Heart right ventricle (tissue), 16 donors: ENCODE measurements around the gene RTTN. TPM values are rescaled to one million over a fixed set of nuclear protein-coding genes. Genes with fewer than 3 reads are reported as not detected.

Experiments used
- ATAC-seq, 8 donors: fragments of 200-7000 bp; cut with Tn5 transposase; one replicate each; pipeline ENCODE4 v1.9.1; 2020; ENCODE audit warnings: mild to moderate bottlenecking in 8 of 8, moderate library complexity in 8 of 8, moderate number of reproducible peaks in 1 of 8
- DNase-seq, 2 donors: peaks; one replicate each; pipeline ENCODE4 v3.0.0-alpha.2; 2020
- H3K27ac ChIP-seq, 10 donors: fragments of 200-600 bp; sonication (generic) in 2 of 10; one replicate each; pipeline versions ENCODE4 v1.5.0 to v1.8.0; 2020 to 2022; ENCODE audit warnings: mild to moderate bottlenecking in 3 of 10
- H3K27me3 ChIP-seq, 7 donors: fragments of 200-600 bp; one replicate each; pipeline ENCODE4 v1.8.0; 2021 to 2022; ENCODE audit warnings: mild to moderate bottlenecking in 2 of 7
- H3K36me3 ChIP-seq, 9 donors: fragments of 200-600 bp; sonication (generic) in 1 of 9; one replicate each; pipeline versions ENCODE4 v1.5.0 to v1.8.0; 2020 to 2022; ENCODE audit warnings: mild to moderate bottlenecking in 2 of 9
- H3K4me1 ChIP-seq, 9 donors: fragments of 200-600 bp; sonication (generic) in 1 of 9; one replicate each; pipeline versions ENCODE4 v1.5.0 to v1.8.0; 2020 to 2022; ENCODE audit warnings: mild to moderate bottlenecking in 4 of 9
- H3K4me3 ChIP-seq, 10 donors: fragments of 200-600 bp; sonication (generic) in 2 of 10; one replicate each; pipeline versions ENCODE4 v1.5.0 to v1.8.0; 2020 to 2022; ENCODE audit warnings: mild to moderate bottlenecking in 7 of 10, moderate library complexity in 2 of 10
- H3K9me3 ChIP-seq, 11 donors: fragments of 200-600 bp in 10 of 11; sonication (generic) in 2 of 11; one replicate each; pipeline versions ENCODE4 v1.5.0 to v1.8.0; 2013 to 2022; ENCODE audit warnings: mild to moderate bottlenecking in 2 of 11, control low read depth in 1 of 11, moderate library complexity in 1 of 11
- CTCF ChIP-seq, 9 donors: fragments of 200-600 bp; sonication (generic) in 2 of 9; IDR thresholded peaks; one replicate each; pipeline versions ENCODE4 v1.5.0 to v1.8.0; 2021 to 2022; ENCODE audit warnings: antibody characterized with exemption in 9 of 9, mild to moderate bottlenecking in 5 of 9, moderate library complexity in 1 of 9
- WGBS, 2 donors: extraction: QIAGEN DNeasy Blood & Tissue Kit; methylation state at CpG; one replicate each; pipeline ENCODE4 v1.1.7; 2013; ENCODE audit warnings: inconsistent platforms in 1 of 2; 5-methylcytosine and 5-hydroxymethylcytosine counted together
- intact Hi-C, 10 donors: fragments of 100-400 bp; cut with DNase I; formaldehyde crosslinking; loops; one replicate each; pipeline versions ENCODE4 v1.11.1 to v1.14.2; 2022
- polyA plus RNA-seq, 2 donors: library from polyadenylated mRNA; stranded (reverse); fragments of 200-250 nt; gene quantifications; one replicate each; pipeline ENCODE4 v1.2.3, GENCODE V29; 2013
- total RNA-seq, 10 donors: library from RNA; stranded (reverse); fragmentation: NEBNext Ultra II Directional in 3 of 10; extraction: Animal tissue kit (Norgen Biotek cat#: 25700) in 3 of 10; gene quantifications; one replicate each; pipeline versions ENCODE4 v1.2.1 to v1.2.4, GENCODE V29; 2021 to 2023
- donor health status: Arrhythmogenic right ventricular cardiomyopathy.
- donor health status: ischemic (EF 13 %, LVEDD 7.1; RV severe dilation, severe dysfunction).
- donor health status: healthy with polysubstance abuse.
- donor health status: DM: no; HTN: yes; CAD: no.
- donor health status: DM: no; HTN: no; CAD: no.
- donor health status: ischemic (EF 25% LVEDD 6.9; RV normal size, moderate dysfunction).
- donor health status: ischemic (EF 25% LVEDD 5.7; RV mildly dilated, moderate dysfunction).
- donor health status: healthy.
- donor health status: DM: yes; HTN: yes; CAD: no.
- donor health status: Ischemic cardiomyopathy.
- donor health status: ischemic (EF 35%, LVEDD 5.7; RV mildly dilated, moderate dysfunction).
- donor health status: nonischemic (EF 11% LVEDD 7.7; RV severe dilation, severe dysfunction).
- donor health status: DM: yes; HTN: yes; CAD: no.
- donor health status: PGD.
- donor health status: ischemic (EF 29% LVEDD 5.4; RV normal size, mild dysfunction).
- donor health status: nonischemic (EF 23%, LVEDD 6.1; RV moderate dilation, normal function).

RTTN gene
- total and polyA plus RNA-seq, 12 donors = 3.5 to 15.7 (median 9.4) TPM

- DNase-seq = peak in 1 of 2 donors; percentile 10
- H3K4me3 ChIP-seq = no peak overlapping the region
- H3K9me3 ChIP-seq = no peaks in the 10 kb centered on the region
- H3K36me3 ChIP-seq = peaks cover 0 to 99% (median 30%) of the 10 kb centered on the region in 9 donors
- WGBS, 2 donors = 57 to 58% methylated on average over 3 of the region's 3 CpGs
- H3K27me3 ChIP-seq = no peaks in the 10 kb centered on the region
- peak overlapping the region in 8 of 10 donors; percentile 13 to 52 (median 28) for H3K27ac ChIP-seq
- TF ChIP-seq CTCF (IDR thresholded peaks at IDR 0.05) = no peak
- H3K4me1 ChIP-seq = peaks cover 0 to 7% (median 0%) of the 10 kb centered on the region in 9 donors
- intact Hi-C loops = loop anchor here in 9 of 10 donors (1.0 to 5.0 kb wide), 5 partner anchors 237 to 257 kb away; no protein-coding TSS in a partner anchor
- ATAC-seq = peak in 7 of 8 donors; percentile 58 to 91 (median 81)
Observed at GRCh38 chr18:70195014-70195614, 10.4 kb downstream of the RTTN start.

GRCh38 chr18:70194227-70194890 lies 11.1 kb downstream of the RTTN start:
- peak overlapping the region in 5 of 10 donors; percentile 23 to 52 (median 46) for H3K27ac ChIP-seq
- peaks cover 0 to 7% (median 0%) of the 10 kb centered on the region in 9 donors for H3K4me1 ChIP-seq
- ATAC-seq (no peak), DNase-seq (no peak)
- TF ChIP-seq CTCF (IDR thresholded peaks at IDR 0.05) = no peak
- H3K36me3 ChIP-seq = peaks cover 0 to 99% (median 32%) of the 10 kb centered on the region in 9 donors
- no peaks in the 10 kb centered on the region for H3K9me3 ChIP-seq
- WGBS, 2 donors = 93 to 95% methylated on average over 4 of the region's 4 CpGs
- H3K27me3 ChIP-seq = no peaks in the 10 kb centered on the region
- intact Hi-C loops = loop anchor here in 2 of 10 donors (2.0 kb wide), 1 partner anchor 240 kb away; no protein-coding TSS in a partner anchor
- H3K4me3 ChIP-seq = no peak overlapping the region

GRCh38 chr18:70190529-70190928 lies 15.0 kb downstream of the RTTN start:
- no peak for TF ChIP-seq CTCF (IDR thresholded peaks at IDR 0.05)
- WGBS, 2 donors = 77 to 88% methylated on average over 3 of the region's 3 CpGs
- Histone ChIP-seq H3K27me3 (no peaks in the 10 kb centered on the region), H3K4me3 (no peak overlapping the region), H3K36me3 (peaks cover 0 to 98% (median 48%) of the 10 kb centered on the region in 9 donors), H3K27ac (no peak overlapping the region), H3K4me1 (peaks cover 0 to 5% (median 0%) of the 10 kb centered on the region in 9 donors), H3K9me3 (no peaks in the 10 kb centered on the region)
- intact Hi-C loops = no loop called here
- DNase-seq (no peak), ATAC-seq (no peak)

GRCh38 chr18:70188113-70188512 lies 17.4 kb downstream of the RTTN start:
- intact Hi-C loops = no loop called here
- TF ChIP-seq CTCF (IDR thresholded peaks at IDR 0.05) = no peak
- H3K27ac ChIP-seq = no peak overlapping the region
- H3K4me1 ChIP-seq = no peaks in the 10 kb centered on the region
- H3K9me3 ChIP-seq = no peaks in the 10 kb centered on the region
- no peaks in the 10 kb centered on the region for H3K27me3 ChIP-seq
- ATAC-seq (no peak), DNase-seq (no peak)
- H3K4me3 ChIP-seq = no peak overlapping the region
- peaks cover 0 to 87% (median 44%) of the 10 kb centered on the region in 9 donors for H3K36me3 ChIP-seq
